Vagina (tissue), 2 donors: Measurements from ENCODE around the gene MOBP. TPM values are rescaled to one million over a fixed set of nuclear protein-coding genes. Genes with fewer than 3 reads are reported as not detected.
"Not testable (repeated sequence)": the region's sequence is repeated elsewhere in the genome, so short reads cannot be mapped to it uniquely, and the experiment has no call there.

ENCODE experiments used
- DNase-seq, 2 donors: peaks; one replicate each; pipeline ENCODE4 v3.0.0-alpha.2; 2017; ENCODE audit errors: extremely low spot score in 2 of 2
- H3K27ac ChIP-seq: fragments of 200-600 bp; sonication (generic); one replicate; pipeline ENCODE4 v1.5.1; 2019
- H3K27me3 ChIP-seq: fragments of 200-600 bp; sonication (generic); one replicate; pipeline ENCODE4 v1.5.1; 2019
- H3K36me3 ChIP-seq, 2 donors: fragments of 200-600 bp; sonication (generic); one replicate each; pipeline ENCODE4 v1.5.1; 2017 to 2019
- H3K4me1 ChIP-seq: fragments of 200-600 bp; sonication (generic); one replicate; pipeline ENCODE4 v1.5.1; 2019
- H3K4me3 ChIP-seq, 2 donors: fragments of 200-600 bp; sonication (generic); 1 replicate in 1 of 2; 2 replicates in 1 of 2; pipeline ENCODE4 v1.5.1; 2016 to 2019
- H3K9me3 ChIP-seq: fragments of 200-600 bp; sonication (generic); one replicate; pipeline ENCODE4 v1.5.1; 2019
- CTCF ChIP-seq, 3 experiments: fragments of 450-650 bp in 2 of 3; fragments of 200-600 bp in 1 of 3; sonication (generic) in 1 of 3; IDR thresholded peaks; one replicate each; pipeline ENCODE4 v1.5.1; 2017 to 2019; ENCODE audit warnings: antibody characterized with exemption in 3 of 3, mild to moderate bottlenecking in 2 of 3, moderate library complexity in 2 of 3
- POLR2A ChIP-seq, 2 donors: fragments of 450-650 bp; IDR thresholded peaks; one replicate each; pipeline ENCODE4 v1.6.1; 2017; ENCODE audit warnings: antibody characterized with exemption in 2 of 2, mild to moderate bottlenecking in 2 of 2, moderate library complexity in 2 of 2
- POLR2AphosphoS5 ChIP-seq, 2 donors: sonication (generic); formaldehyde crosslinking; IDR thresholded peaks; one replicate each; pipeline ENCODE4 v1.9.0; 2017; ENCODE audit warnings: antibody characterized with exemption in 2 of 2, mild to moderate bottlenecking in 2 of 2, low read depth in 1 of 2; ENCODE audit not compliant: insufficient read depth in 1 of 2
- intact Hi-C: fragments of 100-400 bp; cut with DNase I; formaldehyde crosslinking; loops from one replicate; pipeline ENCODE4 v1.15.1; 2023
- total RNA-seq: library from RNA; depleted of rRNA; stranded (reverse); fragments of >200 nt; gene quantifications from one replicate; pipeline ENCODE4 v1.2.3, GENCODE V29; 2016

The MOBP gene
- total RNA-seq: not detected

- intact Hi-C loops: no loop called here
- Histone ChIP-seq H3K27me3 (no peaks in the 10 kb centered on the region), H3K4me3 (no peak within 1 kb of the TSS), H3K27ac (no peak within 1 kb of the TSS), H3K36me3 (no peaks in the 10 kb centered on the region), H3K9me3 (no peaks in the 10 kb centered on the region), H3K4me1 (no peaks in the 10 kb centered on the region)
- no peak for DNase-seq
- TF ChIP-seq POLR2AphosphoS5 (IDR thresholded peaks at IDR 0.05; ENCODE audit: insufficient read depth in 1 of 2, low read depth in 1 of 2): no peak
Measured at GRCh38 chr3:39467394-39468107, at the start of gene MOBP. MOBP (plus strand) TSS chr3:39467680; CDS start chr3:39502070, 34,390 bp downstream.

- H3K9me3 ChIP-seq, H3K27me3 ChIP-seq, DNase-seq, H3K4me3 ChIP-seq, H3K36me3 ChIP-seq, H3K4me1 ChIP-seq, H3K27ac ChIP-seq, intact Hi-C loops: not testable (repeated sequence)
Measured at GRCh38 chr3:39418556-39419225, 48.8 kb upstream of the MOBP start.

- TF ChIP-seq POLR2AphosphoS5 (IDR thresholded peaks at IDR 0.05; ENCODE audit: insufficient read depth in 1 of 2, low read depth in 1 of 2): no peak
Measured at GRCh38 chr3:39419742-39420315, 47.7 kb upstream of the MOBP start.

GRCh38 chr3:39420543-39420942 is 46.9 kb upstream of the MOBP start:
- no peak overlapping the region for H3K27ac ChIP-seq
- DNase-seq: no peak
- intact Hi-C loops: no loop called here
- H3K27me3 ChIP-seq: no peaks in the 10 kb centered on the region
- no peaks in the 10 kb centered on the region for H3K9me3 ChIP-seq
- TF ChIP-seq CTCF (IDR thresholded peaks at IDR 0.05): no peak
- TF ChIP-seq POLR2AphosphoS5 (IDR thresholded peaks at IDR 0.05; ENCODE audit: insufficient read depth in 1 of 2, low read depth in 1 of 2): no peak
- no peak for TF ChIP-seq POLR2A (IDR thresholded peaks at IDR 0.05)
- peaks cover 5% of the 10 kb centered on the region for H3K4me1 ChIP-seq
- no peak overlapping the region for H3K4me3 ChIP-seq
- H3K36me3 ChIP-seq: no peaks in the 10 kb centered on the region

More at GRCh38 chr3:39419742-39420315, 47.7 kb upstream of the MOBP start:
- H3K9me3 ChIP-seq: no peaks in the 10 kb centered on the region
- DNase-seq: no peak
- no peaks in the 10 kb centered on the region for H3K36me3 ChIP-seq
- H3K4me1 ChIP-seq: peaks cover 5% of the 10 kb centered on the region
- no peak overlapping the region for H3K27ac ChIP-seq
- H3K27me3 ChIP-seq: no peaks in the 10 kb centered on the region
- H3K4me3 ChIP-seq: no peak overlapping the region
- intact Hi-C loops: no loop called here

GRCh38 chr3:39423436-39423970 is 44.0 kb upstream of the MOBP start:
- Histone ChIP-seq H3K9me3 (no peaks in the 10 kb centered on the region), H3K36me3 (no peaks in the 10 kb centered on the region)
- intact Hi-C loops: no loop called here

More at GRCh38 chr3:39423436-39423970, 44.0 kb upstream of the MOBP start:
- DNase-seq: no peak
- H3K27me3 ChIP-seq: no peaks in the 10 kb centered on the region
- no peak overlapping the region for H3K4me3 ChIP-seq
- no peak overlapping the region for H3K27ac ChIP-seq
- no peaks in the 10 kb centered on the region for H3K4me1 ChIP-seq
- no peak for TF ChIP-seq CTCF (IDR thresholded peaks at IDR 0.05)
- no peak for TF ChIP-seq POLR2AphosphoS5 (IDR thresholded peaks at IDR 0.05; ENCODE audit: insufficient read depth in 1 of 2, low read depth in 1 of 2)
- no peak for TF ChIP-seq POLR2A (IDR thresholded peaks at IDR 0.05)
